Jurkat, Clone E6-1 (cell line): ENCODE data around the gene CEP131.
"Not testable (repeated sequence)": the region's sequence is repeated elsewhere in the genome, so short reads cannot be mapped to it uniquely, and the experiment has no call there.

Experiments used
- DNase-seq: peaks from one replicate; pipeline ENCODE4 v3.0.0-alpha.2; 2011; ENCODE audit warnings: low read depth, low spot score
- H3K4me3 ChIP-seq: 2 replicates; pipeline ENCODE4 v1.5.1; 2011; ENCODE audit warnings: mild to moderate bottlenecking, low read length, control low read depth, moderate library complexity

CEP131 gene

GRCh38 chr17:81148986-81149533, 73.7 kb downstream of the CEP131 start:
- no peak overlapping the region for H3K4me3 ChIP-seq
- DNase-seq: no peak

- no peak overlapping the region for H3K4me3 ChIP-seq
- DNase-seq: no peak
Observed at GRCh38 chr17:81148571-81148970, 74.2 kb downstream of the CEP131 start.

- no peak overlapping the region for H3K4me3 ChIP-seq
- DNase-seq: no peak
Observed at GRCh38 chr17:81147701-81148100, 75.1 kb downstream of the CEP131 start.

GRCh38 chr17:81146208-81146607, 76.6 kb downstream of the CEP131 start:
- DNase-seq, H3K4me3 ChIP-seq: not testable (repeated sequence)

- no peak for DNase-seq
- no peak overlapping the region for H3K4me3 ChIP-seq
Observed at GRCh38 chr17:81144423-81144781, 78.4 kb downstream of the CEP131 start.

- DNase-seq: no peak
- no peak overlapping the region for H3K4me3 ChIP-seq
Observed at GRCh38 chr17:81143717-81144422, 78.9 kb downstream of the CEP131 start.

GRCh38 chr17:81143200-81143527, 79.6 kb downstream of the CEP131 start:
- no peak overlapping the region for H3K4me3 ChIP-seq
- no peak for DNase-seq

GRCh38 chr17:81142301-81143199, 80.2 kb downstream of the CEP131 start:
- H3K4me3 ChIP-seq: no peak overlapping the region
- peak; percentile 29 for DNase-seq

- no peak overlapping the region for H3K4me3 ChIP-seq
- no peak for DNase-seq
Observed at GRCh38 chr17:81140695-81141094, 82.1 kb downstream of the CEP131 start.

- H3K4me3 ChIP-seq: no peak overlapping the region
- no peak for DNase-seq
Observed at GRCh38 chr17:81140018-81140417, 82.7 kb downstream of the CEP131 start.
